Gastrocnemius medialis (tissue), 4 donors: ENCODE results near the gene CYLD. TPM values are rescaled to one million over a fixed set of nuclear protein-coding genes. Genes with fewer than 3 reads are reported as not detected.

Experiments used
- ATAC-seq, 2 donors: fragments of 150-250 bp; one replicate each; pipeline ENCODE4 v1.9.1; 2016
- DNase-seq, 2 donors: peaks; one replicate each; pipeline ENCODE4 v3.0.0-alpha.2; 2019
- H3K27ac ChIP-seq, 4 donors: fragments of 200-600 bp; sonication (generic); 1 replicate in 1 of 4; 2 replicates in 3 of 4; pipeline ENCODE4 v1.5.1; 2016 to 2018; ENCODE audit warnings: mild to moderate bottlenecking in 2 of 4, moderate library complexity in 1 of 4
- H3K27me3 ChIP-seq, 3 donors: fragments of 200-600 bp; sonication (generic) in 2 of 3; 1 replicate in 1 of 3; 2 replicates in 2 of 3; pipeline versions ENCODE4 v1.5.1 to v1.6.0; 2016 to 2019; ENCODE audit warnings: mild to moderate bottlenecking in 1 of 3, moderate library complexity in 1 of 3
- H3K36me3 ChIP-seq, 2 donors: fragments of 200-600 bp; sonication (generic) in 1 of 2; one replicate each; pipeline ENCODE4 v1.5.1; 2017 to 2018
- H3K4me1 ChIP-seq, 2 donors: fragments of 200-600 bp; sonication (generic) in 1 of 2; one replicate each; pipeline ENCODE4 v1.5.1; 2016 to 2017; ENCODE audit warnings: mild to moderate bottlenecking in 2 of 2
- H3K4me3 ChIP-seq, 4 donors: fragments of 200-600 bp; sonication (generic) in 3 of 4; 1 replicate in 1 of 4; 2 replicates in 3 of 4; pipeline ENCODE4 v1.5.1; 2016 to 2019; ENCODE audit warnings: mild to moderate bottlenecking in 2 of 4
- H3K9me3 ChIP-seq, 3 donors: fragments of 200-600 bp; sonication (generic) in 2 of 3; 1 replicate in 1 of 3; 2 replicates in 2 of 3; pipeline ENCODE4 v1.5.1; 2016 to 2019
- CTCF ChIP-seq, 5 experiments: fragments of 450-650 bp in 3 of 5; fragments of 200-600 bp in 2 of 5; sonication (generic) in 2 of 5; IDR thresholded peaks in 4 of 5; conservative IDR thresholded peaks in 1 of 5; 1 replicate in 4 of 5; 2 replicates in 1 of 5; pipeline ENCODE4 v1.5.1; 2016 to 2019; ENCODE audit warnings: antibody characterized with exemption in 5 of 5, mild to moderate bottlenecking in 3 of 5, moderate library complexity in 3 of 5
- POLR2A ChIP-seq, 2 donors: fragments of 450-650 bp; IDR thresholded peaks; one replicate each; pipeline ENCODE4 v1.6.1; 2017; ENCODE audit warnings: antibody characterized with exemption in 2 of 2, mild to moderate bottlenecking in 2 of 2, moderate library complexity in 2 of 2
- in situ Hi-C, 4 donors: fragments of 200-750 bp; cut with MboI; loops; one replicate each; pipeline versions ENCODE4 v1.15.0 to v1.8.0; 2017; ENCODE audit warnings: low sequenced_read_pairs in 4 of 4
- intact Hi-C: fragments of 100-400 bp; cut with DNase I; formaldehyde crosslinking; loops from one replicate; pipeline ENCODE4 v1.15.1; 2023; ENCODE audit warnings: low total_unique reads
- total RNA-seq, 4 donors: library from RNA; depleted of rRNA; stranded (reverse); fragments of >200 nt; gene quantifications; one replicate each; pipeline versions ENCODE4 v1.1.0 to v1.2.3, GENCODE V29; 2016

Gene CYLD
- total RNA-seq, 4 donors from 2014 or later: 49.2 to 177 (median 135) TPM

GRCh38 chr16:50774405-50774804 is 32.5 kb downstream of the CYLD start:
- Histone ChIP-seq H3K9me3 (no peaks in the 10 kb centered on the region), H3K27me3 (no peaks in the 10 kb centered on the region), H3K4me1 (peaks cover 9 to 17% of the 10 kb centered on the region in 2 donors), H3K36me3 (peaks cover 0 to 5% of the 10 kb centered on the region in 2 donors), H3K4me3 (no peak overlapping the region), H3K27ac (no peak overlapping the region)
- in situ Hi-C loops: no loop called here
- TF ChIP-seq POLR2A (IDR thresholded peaks at IDR 0.05) (no peak), CTCF (IDR thresholded peaks at IDR 0.05 in 4 of 5, conservative IDR thresholded peaks at IDR 0.05 in 1 of 5) (no peak)
- no peak for ATAC-seq
- no peak for DNase-seq
- intact Hi-C loops: no loop called here

GRCh38 chr16:50774960-50775359 is 33.1 kb downstream of the CYLD start:
- in situ Hi-C loops (loop anchor here in 1 of 4 donors (25.0 kb wide), 1 partner anchor 413 kb away; the partner anchor contains the start of gene BRD7), intact Hi-C loops (no loop called here)
- Histone ChIP-seq H3K27me3 (no peaks in the 10 kb centered on the region), H3K27ac (no peak overlapping the region), H3K9me3 (no peaks in the 10 kb centered on the region), H3K4me3 (no peak overlapping the region), H3K36me3 (peaks cover 0 to 11% of the 10 kb centered on the region in 2 donors), H3K4me1 (peaks cover 10 to 17% of the 10 kb centered on the region in 2 donors)
- ATAC-seq (no peak), DNase-seq (no peak)
- TF ChIP-seq CTCF (IDR thresholded peaks at IDR 0.05 in 4 of 5, conservative IDR thresholded peaks at IDR 0.05 in 1 of 5) (no peak), POLR2A (IDR thresholded peaks at IDR 0.05) (no peak)

GRCh38 chr16:50776037-50776436 is 34.2 kb downstream of the CYLD start:
- ATAC-seq: no peak
- no peaks in the 10 kb centered on the region for H3K9me3 ChIP-seq
- no peak overlapping the region for H3K4me3 ChIP-seq
- H3K27me3 ChIP-seq: no peaks in the 10 kb centered on the region
- in situ Hi-C loops: loop anchor here in 1 of 4 donors (25.0 kb wide), 1 partner anchor 414 kb away; the partner anchor contains the start of gene BRD7
- peaks cover 0 to 20% of the 10 kb centered on the region in 2 donors for H3K36me3 ChIP-seq
- no peak overlapping the region for H3K27ac ChIP-seq
- no peak for DNase-seq
- intact Hi-C loops: no loop called here
- peaks cover 10 to 17% of the 10 kb centered on the region in 2 donors for H3K4me1 ChIP-seq
- no peak for TF ChIP-seq CTCF (IDR thresholded peaks at IDR 0.05 in 4 of 5, conservative IDR thresholded peaks at IDR 0.05 in 1 of 5)
- no peak for TF ChIP-seq POLR2A (IDR thresholded peaks at IDR 0.05)

- ATAC-seq (peak; percentile 67 to 88), DNase-seq (no peak)
- TF ChIP-seq CTCF (IDR thresholded peaks at IDR 0.05 in 4 of 5, conservative IDR thresholded peaks at IDR 0.05 in 1 of 5) (no peak), POLR2A (IDR thresholded peaks at IDR 0.05) (no peak)
- in situ Hi-C loops: loop anchor here in 1 of 4 donors (25.0 kb wide), 1 partner anchor 416 kb away; the partner anchor contains the start of gene BRD7
- H3K9me3 ChIP-seq: no peaks in the 10 kb centered on the region
- peaks cover 0 to 44% of the 10 kb centered on the region in 2 donors for H3K36me3 ChIP-seq
- intact Hi-C loops: no loop called here
- H3K27me3 ChIP-seq: no peaks in the 10 kb centered on the region
- peaks cover 10 to 17% of the 10 kb centered on the region in 2 donors for H3K4me1 ChIP-seq
- peak overlapping the region; percentile 59 to 64 (median 60) for H3K27ac ChIP-seq
- H3K4me3 ChIP-seq: no peak overlapping the region
Measured at GRCh38 chr16:50778284-50779163, 36.6 kb downstream of the CYLD start.
